CD4-positive, CD25-positive, alpha-beta regulatory T cell (primary cell): Measurements from ENCODE around the gene NT5DC4. TPM values are rescaled to one million over a fixed set of nuclear protein-coding genes. Genes with fewer than 3 reads are reported as not detected.

Experiments used
- ATAC-seq, 2 donors: fragments of 150-1000 bp; cut with Tn5 transposase; one replicate each; pipeline ENCODE4 v1.10.0; 2021; ENCODE audit warnings: low read depth in 2 of 2, moderate number of reproducible peaks in 2 of 2, moderate library complexity in 1 of 2
- DNase-seq, 3 donors: peaks; one replicate each; pipeline versions ENCODE4 v3.0.0 to v3.0.0-alpha.2; 2012 to 2022; ENCODE audit warnings: mixed read lengths in 1 of 3
- H3K27ac ChIP-seq: one replicate; pipeline ENCODE4 v1.7.0; 2013; ENCODE audit warnings: mild to moderate bottlenecking, low read length; ENCODE audit not compliant: insufficient read depth, poor library complexity, severe bottlenecking
- H3K27me3 ChIP-seq: one replicate; pipeline ENCODE4 v1.7.0; 2013; ENCODE audit warnings: low read length; ENCODE audit not compliant: control insufficient read depth, insufficient read depth
- H3K36me3 ChIP-seq: one replicate; pipeline ENCODE4 v1.7.0; 2013; ENCODE audit warnings: mild to moderate bottlenecking, low read length, moderate library complexity; ENCODE audit not compliant: control insufficient read depth, insufficient read depth
- H3K4me1 ChIP-seq: 2 replicates; pipeline ENCODE4 v1.7.0; 2013; ENCODE audit warnings: mild to moderate bottlenecking, low read length; ENCODE audit not compliant: insufficient read depth, control insufficient read depth, poor library complexity, severe bottlenecking
- H3K4me3 ChIP-seq: one replicate; pipeline ENCODE4 v1.7.0; 2013; ENCODE audit warnings: low read depth, mild to moderate bottlenecking, low read length, moderate library complexity
- H3K9me3 ChIP-seq, 2 experiments: 1 replicate in 1 of 2; 2 replicates in 1 of 2; pipeline ENCODE4 v1.7.0; 2013; ENCODE audit warnings: low read length in 2 of 2, mild to moderate bottlenecking in 1 of 2, moderate library complexity in 1 of 2; ENCODE audit not compliant: control insufficient read depth in 2 of 2
- H3K27ac Mint-ChIP-seq, 3 donors: one replicate each; pipeline ENCODE4 v1.8.0; 2020 to 2022; ENCODE audit warnings: mild to moderate bottlenecking in 3 of 3, mixed read lengths in 3 of 3, moderate library complexity in 2 of 3
- H3K27me3 Mint-ChIP-seq: one replicate; pipeline ENCODE4 v1.8.0; 2022; ENCODE audit warnings: mild to moderate bottlenecking, mixed read lengths
- H3K36me3 Mint-ChIP-seq: one replicate; pipeline ENCODE4 v1.8.0; 2020; ENCODE audit warnings: mixed read lengths
- H3K4me1 Mint-ChIP-seq, 4 donors: one replicate each; pipeline ENCODE4 v1.8.0; 2020 to 2022; ENCODE audit warnings: mixed read lengths in 4 of 4, mild to moderate bottlenecking in 1 of 4
- H3K4me3 Mint-ChIP-seq, 4 donors: one replicate each; pipeline ENCODE4 v1.8.0; 2020 to 2022; ENCODE audit warnings: mild to moderate bottlenecking in 4 of 4, mixed read lengths in 4 of 4, moderate library complexity in 3 of 4
- H3K9me3 Mint-ChIP-seq, 7 donors: one replicate each; pipeline ENCODE4 v1.8.0; 2020 to 2022; ENCODE audit warnings: mixed read lengths in 7 of 7, mild to moderate bottlenecking in 3 of 7, moderate library complexity in 2 of 7
- polyA plus RNA-seq, 4 donors: library from polyadenylated mRNA; unstranded; fragments of 300-500 nt; fragmentation: Illumina TruSeq; gene quantifications; one replicate each; pipeline ENCODE4 v1.2.3, GENCODE V29; 2021
- total RNA-seq: library from RNA; stranded (reverse); gene quantifications from one replicate; pipeline ENCODE4 v1.2.3, GENCODE V29; 2022

NT5DC4 gene
- total and polyA plus RNA-seq, 5 donors from 2014 or later = not detected

DNA sequence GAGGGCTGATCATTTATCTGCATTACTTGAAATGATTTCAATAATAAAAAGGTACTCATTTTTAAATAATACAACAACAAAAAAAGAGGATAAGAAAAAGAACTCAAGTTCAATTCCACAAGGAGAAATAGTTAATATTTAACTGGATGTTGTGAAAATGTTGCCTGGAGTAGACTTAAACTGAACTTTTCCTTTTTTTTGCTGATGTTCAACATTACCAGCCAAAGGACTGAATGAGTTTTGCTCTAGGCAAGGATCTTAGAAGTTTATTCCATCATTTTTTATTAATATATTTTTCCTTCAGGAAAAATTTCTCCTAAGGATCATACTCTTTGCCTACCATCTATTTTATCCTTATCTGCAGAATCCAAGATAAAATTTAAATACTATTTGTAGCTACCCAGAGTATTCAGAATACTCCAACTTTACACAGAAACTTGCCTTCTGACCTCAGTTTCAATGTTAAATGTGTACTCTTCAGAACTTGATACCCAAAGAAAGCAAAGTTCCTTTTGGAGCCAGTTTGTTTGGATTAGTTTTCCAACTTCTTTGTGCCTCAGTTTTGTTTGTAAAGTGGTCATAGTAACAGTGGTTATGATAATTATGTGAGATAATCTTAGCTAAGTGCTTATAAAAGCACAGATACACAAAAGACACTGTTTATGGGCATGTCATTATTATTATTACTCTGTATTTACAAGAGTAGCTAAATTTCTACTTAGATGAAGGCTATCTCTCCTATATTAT, 30.8 kb downstream of the NT5DC4 start:
- Histone ChIP-seq H3K27ac (no peak overlapping the region), H3K9me3 (no peaks in the 10 kb centered on the region), H3K4me1 (peaks cover 20% of the 10 kb centered on the region), H3K36me3 (no peaks in the 10 kb centered on the region), H3K4me3 (no peak overlapping the region), H3K27me3 (no peaks in the 10 kb centered on the region)
- Mint-ChIP-seq H3K9me3 (no peaks in the 10 kb centered on the region), H3K27me3 (no peaks in the 10 kb centered on the region), H3K4me1 (peaks cover 6 to 61% (median 30%) of the 10 kb centered on the region in 4 donors), H3K4me3 (peak overlapping the region in 1 of 4 donors; percentile 62), H3K36me3 (no peaks in the 10 kb centered on the region), H3K27ac (no peak overlapping the region)
- DNase-seq (no peak), ATAC-seq (no peak)

GRCh38 chr2:112752667-112753066, 31.8 kb downstream of the NT5DC4 start:
- no peaks in the 10 kb centered on the region for H3K27me3 Mint-ChIP-seq
- Histone ChIP-seq H3K9me3 (no peaks in the 10 kb centered on the region), H3K27me3 (no peaks in the 10 kb centered on the region), H3K27ac (no peak overlapping the region), H3K4me3 (no peak overlapping the region), H3K36me3 (no peaks in the 10 kb centered on the region), H3K4me1 (peaks cover 27% of the 10 kb centered on the region)
- H3K27ac Mint-ChIP-seq = no peak overlapping the region
- H3K9me3 Mint-ChIP-seq = no peaks in the 10 kb centered on the region
- ATAC-seq (no peak), DNase-seq (no peak)
- H3K4me3 Mint-ChIP-seq = no peak overlapping the region
- H3K36me3 Mint-ChIP-seq = no peaks in the 10 kb centered on the region
- peaks cover 6 to 67% (median 32%) of the 10 kb centered on the region in 4 donors for H3K4me1 Mint-ChIP-seq

- Histone ChIP-seq H3K4me1 (peaks cover 30% of the 10 kb centered on the region), H3K36me3 (no peaks in the 10 kb centered on the region), H3K27me3 (no peaks in the 10 kb centered on the region), H3K4me3 (peak overlapping the region; percentile 7), H3K27ac (no peak overlapping the region), H3K9me3 (no peaks in the 10 kb centered on the region)
- H3K27ac Mint-ChIP-seq = peak overlapping the region; percentile 67 to 91 (median 78)
- ATAC-seq (no peak), DNase-seq (no peak)
- H3K4me3 Mint-ChIP-seq = no peak overlapping the region
- H3K36me3 Mint-ChIP-seq = no peaks in the 10 kb centered on the region
- H3K9me3 Mint-ChIP-seq = no peaks in the 10 kb centered on the region
- no peaks in the 10 kb centered on the region for H3K27me3 Mint-ChIP-seq
- H3K4me1 Mint-ChIP-seq = peaks cover 6 to 75% (median 35%) of the 10 kb centered on the region in 4 donors
Measured at GRCh38 chr2:112754564-112754963, 33.7 kb downstream of the NT5DC4 start.

GRCh38 chr2:112755444-112755843, 34.6 kb downstream of the NT5DC4 start:
- no peak for ATAC-seq
- Mint-ChIP-seq H3K27me3 (no peaks in the 10 kb centered on the region), H3K27ac (peak overlapping the region in 2 of 3 donors; percentile 67 to 78), H3K36me3 (no peaks in the 10 kb centered on the region), H3K4me1 (peaks cover 6 to 66% (median 27%) of the 10 kb centered on the region in 4 donors), H3K9me3 (no peaks in the 10 kb centered on the region), H3K4me3 (no peak overlapping the region)
- Histone ChIP-seq H3K4me1 (peaks cover 28% of the 10 kb centered on the region), H3K27me3 (no peaks in the 10 kb centered on the region), H3K4me3 (peak overlapping the region; percentile 46), H3K27ac (peak overlapping the region; percentile 14), H3K36me3 (no peaks in the 10 kb centered on the region), H3K9me3 (no peaks in the 10 kb centered on the region)
- DNase-seq = no peak

DNA sequence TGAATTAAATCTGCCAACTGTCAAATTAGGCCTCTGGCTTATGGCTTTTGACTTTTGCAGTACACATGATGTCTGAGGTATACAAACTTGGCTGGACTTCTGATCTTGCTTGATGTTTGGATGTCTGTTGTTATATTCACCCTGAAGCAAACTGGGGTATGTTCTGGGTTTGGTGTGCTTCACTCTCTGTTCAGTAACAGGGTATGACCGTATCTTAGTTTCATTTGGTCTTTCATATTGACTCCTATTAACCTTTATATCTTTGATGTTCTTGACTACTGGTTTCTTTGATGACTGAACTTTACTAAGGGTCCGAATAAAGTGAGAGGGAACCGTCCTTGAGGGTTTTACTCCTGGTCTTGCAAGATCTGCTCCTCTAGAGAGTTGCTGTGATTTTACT, 35.4 kb downstream of the NT5DC4 start:
- H3K27me3 Mint-ChIP-seq = no peaks in the 10 kb centered on the region
- H3K27me3 ChIP-seq = no peaks in the 10 kb centered on the region
- no peak for ATAC-seq
- peak overlapping the region; percentile 46 for H3K4me3 ChIP-seq
- H3K4me1 ChIP-seq = peaks cover 27% of the 10 kb centered on the region
- peak overlapping the region; percentile 12 to 78 (median 52) for H3K27ac Mint-ChIP-seq
- no peaks in the 10 kb centered on the region for H3K36me3 Mint-ChIP-seq
- H3K36me3 ChIP-seq = no peaks in the 10 kb centered on the region
- H3K4me1 Mint-ChIP-seq = peaks cover 6 to 69% (median 26%) of the 10 kb centered on the region in 4 donors
- peak overlapping the region; percentile 1 to 42 (median 14) for H3K4me3 Mint-ChIP-seq
- no peak overlapping the region for H3K27ac ChIP-seq
- H3K9me3 Mint-ChIP-seq = no peaks in the 10 kb centered on the region
- DNase-seq = no peak
- H3K9me3 ChIP-seq = no peaks in the 10 kb centered on the region

GRCh38 chr2:112757265-112757664, 36.4 kb downstream of the NT5DC4 start:
- no peak overlapping the region for H3K27ac Mint-ChIP-seq
- H3K36me3 ChIP-seq = no peaks in the 10 kb centered on the region
- no peak overlapping the region for H3K4me3 ChIP-seq
- H3K36me3 Mint-ChIP-seq = no peaks in the 10 kb centered on the region
- DNase-seq (no peak), ATAC-seq (no peak)
- no peaks in the 10 kb centered on the region for H3K27me3 ChIP-seq
- H3K9me3 Mint-ChIP-seq = no peaks in the 10 kb centered on the region
- H3K4me1 Mint-ChIP-seq = peaks cover 8 to 64% (median 24%) of the 10 kb centered on the region in 4 donors
- H3K4me1 ChIP-seq = peaks cover 27% of the 10 kb centered on the region
- no peak overlapping the region for H3K4me3 Mint-ChIP-seq
- no peaks in the 10 kb centered on the region for H3K9me3 ChIP-seq
- H3K27ac ChIP-seq = no peak overlapping the region
- no peaks in the 10 kb centered on the region for H3K27me3 Mint-ChIP-seq

DNA sequence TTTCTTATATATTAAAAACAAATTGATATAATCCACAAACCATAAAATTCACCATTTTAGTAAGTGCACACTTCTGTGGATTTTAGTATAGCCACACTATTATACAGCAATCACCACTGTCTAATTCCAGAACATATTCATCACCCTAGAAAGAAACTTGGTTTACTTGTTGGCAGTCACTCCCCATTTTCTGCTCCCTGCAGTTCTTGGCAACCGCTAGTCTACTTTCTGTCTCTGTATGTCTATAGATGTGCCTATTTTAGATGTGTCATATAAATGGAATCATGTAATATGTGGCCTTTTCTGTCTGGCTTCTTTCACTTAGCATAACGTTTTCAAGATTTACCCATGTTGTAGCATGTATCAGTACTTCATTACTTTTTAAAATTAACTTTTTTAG, 37.9 kb downstream of the NT5DC4 start:
- Mint-ChIP-seq H3K36me3 (no peaks in the 10 kb centered on the region), H3K4me3 (no peak overlapping the region), H3K27ac (no peak overlapping the region), H3K27me3 (no peaks in the 10 kb centered on the region), H3K9me3 (no peaks in the 10 kb centered on the region), H3K4me1 (peaks cover 9 to 71% (median 27%) of the 10 kb centered on the region in 4 donors)
- H3K4me1 ChIP-seq = peaks cover 35% of the 10 kb centered on the region
- H3K4me3 ChIP-seq = no peak overlapping the region
- no peak for ATAC-seq
- no peak overlapping the region for H3K27ac ChIP-seq
- H3K36me3 ChIP-seq = no peaks in the 10 kb centered on the region
- no peaks in the 10 kb centered on the region for H3K9me3 ChIP-seq
- DNase-seq = no peak
- H3K27me3 ChIP-seq = no peaks in the 10 kb centered on the region

- Histone ChIP-seq H3K27ac (no peak overlapping the region), H3K4me1 (peaks cover 39% of the 10 kb centered on the region), H3K4me3 (no peak overlapping the region), H3K9me3 (no peaks in the 10 kb centered on the region), H3K27me3 (no peaks in the 10 kb centered on the region), H3K36me3 (no peaks in the 10 kb centered on the region)
- Mint-ChIP-seq H3K27me3 (peaks cover 5% of the 10 kb centered on the region), H3K27ac (no peak overlapping the region), H3K4me3 (no peak overlapping the region), H3K36me3 (no peaks in the 10 kb centered on the region), H3K4me1 (peaks cover 13 to 72% (median 31%) of the 10 kb centered on the region in 4 donors), H3K9me3 (no peaks in the 10 kb centered on the region)
- ATAC-seq = no peak
- no peak for DNase-seq
Measured at GRCh38 chr2:112760149-112760548, 39.3 kb downstream of the NT5DC4 start.
